Naive B cell (primary cell): ENCODE data around the gene KRT7. TPM values are rescaled to one million over a fixed set of nuclear protein-coding genes. Genes with fewer than 3 reads are reported as not detected.
A peak's percentile ranks its signal among the peaks of the same experiment; 100 is the strongest.

Experiments used
- ATAC-seq, 2 donors: fragments of 150-1000 bp; cut with Tn5 transposase; 2 replicates each; pipeline ENCODE4 v1.10.0; 2021; ENCODE audit warnings: low read depth in 2 of 2, mild to moderate bottlenecking in 2 of 2, moderate library complexity in 2 of 2
- DNase-seq: peaks from one replicate; pipeline ENCODE4 v3.0.0; 2022
- H3K27ac Mint-ChIP-seq, 6 donors: one replicate each; pipeline ENCODE4 v1.8.0; 2020 to 2022; ENCODE audit warnings: mild to moderate bottlenecking in 6 of 6, mixed read lengths in 6 of 6, moderate library complexity in 5 of 6, inconsistent platforms in 2 of 6
- H3K27me3 Mint-ChIP-seq, 3 donors: one replicate each; pipeline ENCODE4 v1.8.0; 2021 to 2022; ENCODE audit warnings: mixed read lengths in 3 of 3, mild to moderate bottlenecking in 1 of 3
- H3K36me3 Mint-ChIP-seq, 2 donors: one replicate each; pipeline ENCODE4 v1.8.0; 2020 to 2022; ENCODE audit warnings: mixed read lengths in 2 of 2, inconsistent platforms in 1 of 2, mild to moderate bottlenecking in 1 of 2
- H3K4me1 Mint-ChIP-seq, 3 donors: one replicate each; pipeline ENCODE4 v1.8.0; 2020 to 2022; ENCODE audit warnings: mixed read lengths in 3 of 3, inconsistent platforms in 1 of 3, mild to moderate bottlenecking in 1 of 3, moderate library complexity in 1 of 3
- H3K4me3 Mint-ChIP-seq, 8 donors: one replicate each; pipeline ENCODE4 v1.8.0; 2020 to 2022; ENCODE audit warnings: mild to moderate bottlenecking in 8 of 8, mixed read lengths in 8 of 8, moderate library complexity in 8 of 8, inconsistent platforms in 2 of 8
- H3K9me3 Mint-ChIP-seq, 7 donors: one replicate each; pipeline ENCODE4 v1.8.0; 2020 to 2022; ENCODE audit warnings: mixed read lengths in 7 of 7, mild to moderate bottlenecking in 5 of 7, inconsistent platforms in 2 of 7, moderate library complexity in 1 of 7
- polyA plus RNA-seq, 6 donors: library from polyadenylated mRNA; unstranded; fragments of 300-500 nt; fragmentation: Illumina TruSeq; gene quantifications; one replicate each; pipeline ENCODE4 v1.2.3, GENCODE V29; 2021; ENCODE audit warnings: low read depth in 6 of 6

The KRT7 gene
- polyA plus RNA-seq, 6 donors from 2014 or later = not detected

DNA sequence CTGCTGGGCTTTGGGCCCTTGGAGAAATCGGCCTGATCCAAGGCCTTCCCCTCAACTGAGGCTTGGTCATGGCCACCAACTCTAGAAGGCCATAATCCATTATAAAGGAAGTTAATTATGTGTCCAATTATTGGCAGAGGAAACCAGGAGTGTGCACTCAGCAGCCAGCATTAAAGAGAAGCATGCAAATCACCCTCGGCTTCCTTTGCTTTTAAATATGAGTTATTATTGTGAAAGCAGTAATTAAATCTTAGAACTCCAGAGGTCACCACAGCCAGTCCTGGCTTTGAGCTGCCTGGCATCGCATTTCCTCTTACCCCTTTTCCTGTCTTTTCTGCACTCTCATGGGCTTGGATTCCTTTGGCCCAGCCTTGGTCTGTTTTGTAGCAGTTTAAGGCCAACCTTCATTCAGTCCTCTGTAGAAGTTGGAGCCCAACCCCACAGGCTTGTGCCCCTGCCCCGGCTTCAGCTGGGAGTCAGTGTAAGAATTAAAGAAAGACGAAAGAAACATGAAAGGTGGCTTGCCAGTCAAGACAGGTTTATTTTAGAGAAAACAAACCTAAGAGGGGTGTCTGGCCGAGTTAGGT lies 26.7 kb downstream of the KRT7 start:
- Mint-ChIP-seq H3K4me3 (no peak overlapping the region), H3K27me3 (peaks cover 70 to 84% (median 74%) of the 10 kb centered on the region in 3 donors), H3K9me3 (peaks cover 0 to 10% (median 1%) of the 10 kb centered on the region in 7 donors), H3K27ac (no peak overlapping the region), H3K36me3 (peaks cover 6 to 7% of the 10 kb centered on the region in 2 donors), H3K4me1 (peaks cover 0 to 2% (median 0%) of the 10 kb centered on the region in 3 donors)
- ATAC-seq = no peak
- no peak for DNase-seq

DNA sequence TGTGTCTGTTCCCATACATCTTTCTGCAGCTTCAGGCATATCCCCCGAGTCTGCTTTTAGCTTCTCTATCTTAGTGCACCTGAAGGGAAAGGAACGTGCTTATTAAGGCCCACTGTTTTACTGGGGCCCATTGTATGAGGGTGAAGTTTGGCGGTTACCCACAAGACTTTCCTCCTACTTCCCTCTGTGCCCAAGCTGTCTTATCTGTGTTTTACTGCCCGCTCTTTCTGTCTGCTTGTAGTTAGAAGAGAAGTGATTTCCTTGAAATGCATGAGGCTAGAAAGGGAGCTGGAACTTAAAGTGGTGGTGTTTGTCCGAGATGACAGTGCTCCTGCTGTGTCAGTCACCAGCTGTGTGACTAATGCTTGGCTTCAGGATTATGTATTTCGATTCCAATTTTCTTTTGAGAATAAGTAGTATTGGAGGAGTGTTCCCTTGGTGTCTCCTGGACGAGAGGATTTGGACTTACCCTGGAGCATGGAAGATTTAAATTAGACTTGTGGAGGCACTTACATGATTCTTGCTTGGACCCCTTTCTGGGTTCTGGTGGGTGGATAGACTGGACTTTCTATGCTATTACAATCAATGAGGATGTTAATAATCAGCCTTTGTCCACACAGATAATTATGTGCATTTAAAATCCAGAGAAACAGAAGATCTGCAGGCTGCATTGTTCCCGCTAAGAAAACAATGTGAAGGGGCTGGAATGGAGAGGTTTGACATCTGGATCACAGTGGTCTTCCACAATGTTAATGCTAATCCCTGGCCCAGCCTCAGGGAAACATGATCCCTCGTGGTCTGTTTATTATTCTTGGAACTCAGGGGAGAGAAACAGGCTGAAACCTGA lies 27.5 kb downstream of the KRT7 start:
- H3K4me1 Mint-ChIP-seq = peaks cover 0 to 2% (median 0%) of the 10 kb centered on the region in 3 donors
- no peak overlapping the region for H3K27ac Mint-ChIP-seq
- H3K9me3 Mint-ChIP-seq = peaks cover 0 to 10% (median 1%) of the 10 kb centered on the region in 7 donors
- ATAC-seq (no peak), DNase-seq (no peak)
- H3K36me3 Mint-ChIP-seq = peaks cover 6% of the 10 kb centered on the region in 2 donors
- peaks cover 62 to 75% (median 70%) of the 10 kb centered on the region in 3 donors for H3K27me3 Mint-ChIP-seq
- no peak overlapping the region for H3K4me3 Mint-ChIP-seq

DNA sequence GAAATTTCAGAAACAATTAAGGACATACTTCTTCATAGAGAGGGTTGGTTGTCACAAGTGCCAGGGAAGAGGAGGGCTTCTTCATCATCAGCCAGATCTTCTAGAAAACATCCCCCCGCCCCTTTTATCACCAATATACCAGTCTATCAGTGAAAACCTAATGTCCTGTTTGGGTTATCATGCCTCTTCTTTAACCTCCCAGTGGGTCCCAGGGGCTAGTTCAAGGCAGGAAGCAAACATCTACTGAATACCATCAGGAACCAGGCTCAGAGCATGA lies 28.1 kb downstream of the KRT7 start:
- DNase-seq = no peak
- peaks cover 0 to 2% (median 0%) of the 10 kb centered on the region in 3 donors for H3K4me1 Mint-ChIP-seq
- no peak overlapping the region for H3K4me3 Mint-ChIP-seq
- peaks cover 56 to 70% (median 65%) of the 10 kb centered on the region in 3 donors for H3K27me3 Mint-ChIP-seq
- no peak for ATAC-seq
- H3K9me3 Mint-ChIP-seq = peaks cover 0 to 10% (median 1%) of the 10 kb centered on the region in 7 donors
- H3K27ac Mint-ChIP-seq = no peak overlapping the region
- peaks cover 3 to 6% of the 10 kb centered on the region in 2 donors for H3K36me3 Mint-ChIP-seq

DNA sequence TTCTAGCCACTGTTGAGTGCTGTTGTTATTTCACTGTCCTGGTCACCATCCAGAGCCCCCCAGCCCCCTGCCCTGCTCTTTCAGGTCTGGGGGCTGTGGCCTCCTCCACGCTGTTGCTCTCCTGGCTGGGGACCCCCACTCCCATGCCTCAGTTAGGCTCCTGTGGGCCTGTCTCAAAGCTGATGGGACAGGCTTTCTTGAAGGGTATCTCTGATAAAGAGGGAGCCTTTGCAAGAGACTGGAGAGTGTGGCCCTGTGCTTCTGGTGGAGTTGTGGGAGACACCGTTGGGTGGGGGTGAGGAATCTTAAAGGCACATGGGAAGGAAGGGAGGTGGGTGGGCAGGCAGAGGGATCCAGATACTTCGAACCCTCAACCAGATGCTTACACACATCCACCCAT lies 29.2 kb downstream of the KRT7 start:
- Mint-ChIP-seq H3K4me3 (no peak overlapping the region), H3K27me3 (peaks cover 52 to 64% (median 57%) of the 10 kb centered on the region in 3 donors), H3K9me3 (peaks cover 0 to 10% (median 2%) of the 10 kb centered on the region in 7 donors), H3K27ac (no peak overlapping the region), H3K4me1 (peaks cover 0 to 2% (median 0%) of the 10 kb centered on the region in 3 donors), H3K36me3 (peaks cover 3 to 6% of the 10 kb centered on the region in 2 donors)
- DNase-seq (no peak), ATAC-seq (no peak)

DNA sequence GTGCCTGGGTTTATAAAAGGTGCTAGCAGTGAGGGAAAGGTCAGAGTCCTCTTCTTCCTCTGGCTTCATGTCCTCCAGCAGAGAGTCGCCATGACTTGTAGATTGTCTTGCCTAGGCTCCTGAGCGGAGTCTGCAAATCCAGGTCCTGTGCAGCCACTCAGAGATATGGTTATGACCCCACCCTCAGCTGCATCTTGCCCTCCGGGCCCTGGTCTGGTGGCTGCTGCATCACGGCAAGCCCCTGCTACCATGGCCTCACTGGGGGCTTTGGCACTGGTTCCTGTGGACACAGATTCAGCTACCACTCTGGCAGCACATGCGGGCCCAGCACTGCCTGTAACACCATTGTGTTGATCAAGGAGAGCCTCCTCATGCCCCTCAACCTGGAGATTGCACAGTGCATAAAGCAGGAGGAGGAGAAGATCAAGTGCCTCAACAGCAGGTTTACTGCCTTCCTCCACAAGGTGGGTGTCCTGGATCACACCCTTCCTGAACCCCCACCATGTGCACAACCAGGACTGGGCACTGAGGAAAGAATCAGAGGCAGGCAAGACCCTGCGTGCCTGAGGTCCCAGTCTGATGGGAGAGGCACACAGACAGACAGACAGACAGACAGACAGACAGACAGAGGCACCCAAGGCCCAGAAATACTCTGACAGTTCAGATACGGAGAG lies 30.9 kb downstream of the KRT7 start:
- ATAC-seq (no peak), DNase-seq (no peak)
- H3K36me3 Mint-ChIP-seq = peaks cover 3 to 5% of the 10 kb centered on the region in 2 donors
- H3K9me3 Mint-ChIP-seq = peaks cover 0 to 10% (median 2%) of the 10 kb centered on the region in 7 donors
- no peaks in the 10 kb centered on the region for H3K4me1 Mint-ChIP-seq
- no peak overlapping the region for H3K27ac Mint-ChIP-seq
- no peak overlapping the region for H3K4me3 Mint-ChIP-seq
- H3K27me3 Mint-ChIP-seq = peaks cover 50 to 59% (median 53%) of the 10 kb centered on the region in 3 donors

DNA sequence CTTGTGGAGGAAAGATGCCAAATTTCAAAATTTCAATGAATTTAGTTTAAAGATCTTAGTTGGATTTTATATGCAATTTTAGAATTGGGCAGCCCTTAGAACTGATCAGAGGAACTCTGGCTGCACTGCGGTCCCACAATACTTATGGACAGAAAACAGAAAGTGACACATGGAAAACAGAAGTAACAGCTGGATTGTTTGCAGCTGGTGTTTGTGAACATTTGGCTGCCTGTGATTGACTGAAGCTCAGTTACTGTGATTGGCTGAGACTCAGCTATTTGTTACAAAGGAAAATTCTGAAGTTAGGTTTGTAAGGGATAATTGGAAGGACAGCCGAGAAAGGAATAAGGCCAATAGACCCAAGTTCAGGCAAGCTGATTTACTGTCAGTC lies 31.4 kb downstream of the KRT7 start:
- ATAC-seq = no peak
- H3K9me3 Mint-ChIP-seq = peaks cover 0 to 10% (median 2%) of the 10 kb centered on the region in 7 donors
- peaks cover under 1 to 3% of the 10 kb centered on the region in 2 donors for H3K36me3 Mint-ChIP-seq
- peaks cover 47 to 57% (median 51%) of the 10 kb centered on the region in 3 donors for H3K27me3 Mint-ChIP-seq
- no peak for DNase-seq
- H3K4me1 Mint-ChIP-seq = no peaks in the 10 kb centered on the region
- no peak overlapping the region for H3K4me3 Mint-ChIP-seq
- no peak overlapping the region for H3K27ac Mint-ChIP-seq

DNA sequence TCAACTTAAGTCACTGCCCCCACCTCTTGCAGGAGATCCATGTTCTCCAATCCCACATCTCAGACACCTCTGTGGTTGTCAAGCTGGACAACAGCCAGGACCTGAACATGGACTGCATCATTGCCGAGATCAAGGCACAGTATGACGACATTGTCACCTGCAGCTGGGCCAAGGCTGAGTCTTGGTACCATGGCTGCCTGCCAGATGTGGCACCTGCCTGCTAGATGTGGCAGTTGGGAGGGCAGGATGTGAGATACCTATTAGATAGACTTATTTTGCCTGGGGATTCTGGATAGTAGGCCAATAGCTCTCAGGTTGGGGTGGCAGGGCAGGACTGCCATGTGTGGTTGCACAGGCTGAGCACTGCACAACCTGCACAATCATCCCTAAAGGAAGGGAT lies 33.5 kb downstream of the KRT7 start:
- H3K27me3 Mint-ChIP-seq = peaks cover 34 to 51% (median 42%) of the 10 kb centered on the region in 3 donors
- DNase-seq (no peak), ATAC-seq (no peak)
- no peak overlapping the region for H3K4me3 Mint-ChIP-seq
- H3K9me3 Mint-ChIP-seq = peaks cover 0 to 10% (median 2%) of the 10 kb centered on the region in 7 donors
- no peak overlapping the region for H3K27ac Mint-ChIP-seq
- H3K4me1 Mint-ChIP-seq = no peaks in the 10 kb centered on the region
- peaks cover 0 to under 1% of the 10 kb centered on the region in 2 donors for H3K36me3 Mint-ChIP-seq

DNA sequence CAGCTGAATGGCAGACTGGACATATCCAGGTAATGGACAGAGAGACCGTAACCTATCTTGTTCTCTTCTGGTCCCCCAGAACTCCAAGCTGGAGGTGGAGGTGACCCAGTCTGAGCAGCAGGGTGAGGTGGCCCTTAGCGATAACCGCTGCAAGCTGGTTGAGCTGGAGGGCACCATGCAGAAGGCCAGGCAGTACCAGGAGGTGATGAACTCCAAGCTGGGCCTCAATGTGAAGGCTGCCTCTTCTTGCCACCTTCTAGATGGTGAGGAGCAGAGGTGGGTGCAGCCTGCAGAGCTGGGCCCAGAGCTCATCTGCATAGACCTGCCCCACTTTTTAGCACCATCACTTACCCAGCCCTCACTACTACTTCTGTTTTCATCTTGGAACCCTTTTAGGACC lies 34.2 kb downstream of the KRT7 start:
- Mint-ChIP-seq H3K36me3 (no peaks in the 10 kb centered on the region), H3K27me3 (peaks cover 27 to 44% (median 41%) of the 10 kb centered on the region in 3 donors), H3K4me3 (peak overlapping the region in 1 of 8 donors; percentile 71), H3K9me3 (peaks cover 0 to 8% (median 2%) of the 10 kb centered on the region in 7 donors), H3K4me1 (no peaks in the 10 kb centered on the region), H3K27ac (no peak overlapping the region)
- ATAC-seq (no peak), DNase-seq (no peak)

DNA sequence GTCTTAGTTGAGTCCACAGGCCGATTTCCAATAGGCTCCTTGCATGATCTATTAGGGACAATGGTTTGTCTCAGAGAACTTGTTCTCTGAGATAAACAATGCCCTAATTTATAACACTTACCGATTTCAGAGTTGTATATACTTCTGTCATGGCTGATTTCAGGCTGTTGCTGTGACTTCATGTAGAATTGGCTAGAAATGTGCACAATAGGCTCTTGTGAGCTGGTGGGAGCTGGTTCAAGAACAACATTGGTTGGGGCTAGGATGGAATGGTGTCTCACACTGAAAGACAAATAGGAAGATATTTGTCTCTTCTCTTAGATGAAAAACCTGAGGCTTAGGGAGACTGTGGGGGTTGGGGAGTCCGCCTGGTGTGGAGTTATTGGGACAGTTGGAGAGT lies 34.7 kb downstream of the KRT7 start:
- ATAC-seq = no peak
- Mint-ChIP-seq H3K36me3 (no peaks in the 10 kb centered on the region), H3K27me3 (peaks cover 22 to 39% (median 36%) of the 10 kb centered on the region in 3 donors), H3K9me3 (peaks cover 0 to 7% (median 2%) of the 10 kb centered on the region in 7 donors), H3K4me1 (no peaks in the 10 kb centered on the region), H3K4me3 (no peak overlapping the region), H3K27ac (no peak overlapping the region)
- DNase-seq = no peak

DNA sequence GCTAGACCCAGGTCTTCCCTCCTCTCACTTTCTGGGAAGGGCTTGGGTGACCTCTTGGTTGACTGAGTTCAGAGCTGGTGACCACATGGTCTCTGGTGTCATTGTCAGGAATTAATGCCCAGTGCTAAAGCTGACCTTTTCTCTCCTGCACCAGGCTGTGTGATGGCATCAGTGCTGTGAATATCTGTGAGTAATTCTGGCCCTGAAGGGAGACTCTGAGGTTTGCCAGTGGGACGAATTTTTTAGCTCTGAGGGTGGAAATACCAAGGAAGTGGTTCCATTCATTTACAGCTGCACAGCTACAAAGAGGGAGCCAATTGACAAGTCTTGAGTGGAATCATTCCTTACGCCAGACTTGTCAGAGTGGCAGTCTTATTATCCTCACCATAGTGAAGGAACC lies 35.2 kb downstream of the KRT7 start:
- Mint-ChIP-seq H3K4me3 (no peak overlapping the region), H3K36me3 (no peaks in the 10 kb centered on the region), H3K27me3 (peaks cover 22 to 38% (median 36%) of the 10 kb centered on the region in 3 donors), H3K4me1 (no peaks in the 10 kb centered on the region), H3K9me3 (peaks cover 0 to 7% (median 0%) of the 10 kb centered on the region in 7 donors), H3K27ac (no peak overlapping the region)
- ATAC-seq (no peak), DNase-seq (no peak)

DNA sequence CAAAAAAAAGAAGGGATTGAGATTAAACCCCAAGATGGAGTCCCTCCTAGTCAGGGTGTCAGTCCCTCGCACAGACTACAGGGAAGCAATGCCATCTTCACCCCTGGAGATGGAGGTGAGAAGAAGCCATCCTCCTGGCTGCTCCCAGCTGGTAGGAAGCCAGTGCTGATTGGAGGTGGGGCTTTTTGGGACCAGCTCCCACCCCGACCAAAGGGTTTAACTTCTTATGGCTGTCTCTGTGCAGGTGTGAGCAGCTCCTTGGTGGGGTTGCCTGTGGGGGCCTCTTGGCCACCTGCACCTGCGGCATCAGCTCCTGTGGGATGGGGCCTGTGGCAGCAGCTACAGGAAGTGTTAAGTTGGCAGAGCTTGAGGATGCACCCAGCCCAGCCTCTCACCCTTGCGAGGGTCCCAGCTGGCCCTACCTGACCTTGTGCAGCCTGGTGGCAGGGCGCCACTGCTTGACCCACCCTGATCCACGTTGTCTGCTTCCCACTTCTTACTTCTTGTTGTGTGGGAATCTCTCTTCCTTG lies 37.6 kb downstream of the KRT7 start:
- Mint-ChIP-seq H3K4me3 (no peak overlapping the region), H3K9me3 (peaks cover 0 to 3% (median 0%) of the 10 kb centered on the region in 7 donors), H3K4me1 (no peaks in the 10 kb centered on the region), H3K27me3 (peaks cover 28 to 48% (median 47%) of the 10 kb centered on the region in 3 donors), H3K36me3 (no peaks in the 10 kb centered on the region), H3K27ac (no peak overlapping the region)
- DNase-seq (no peak), ATAC-seq (no peak)

DNA sequence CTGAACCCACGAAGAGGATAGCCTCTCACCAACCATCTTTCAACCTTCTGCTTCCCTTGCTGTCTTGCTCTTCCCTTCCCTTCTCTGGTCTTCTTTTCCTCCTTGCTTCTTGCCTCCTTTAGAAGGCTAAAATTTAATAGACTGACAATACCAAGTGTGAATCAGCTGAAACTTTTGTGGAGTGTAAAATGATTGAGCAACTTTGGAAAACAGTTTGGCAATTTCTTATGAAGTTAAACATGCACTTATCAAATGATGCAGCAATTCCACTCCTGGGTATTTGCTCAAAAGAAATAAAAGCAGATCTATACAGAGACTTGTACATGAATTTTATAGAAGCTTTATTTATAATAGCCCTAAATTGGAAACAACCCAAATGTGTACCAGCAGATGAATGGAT lies 38.1 kb downstream of the KRT7 start:
- DNase-seq (no peak), ATAC-seq (no peak)
- Mint-ChIP-seq H3K36me3 (no peaks in the 10 kb centered on the region), H3K9me3 (peaks cover 0 to 3% (median 0%) of the 10 kb centered on the region in 7 donors), H3K4me3 (no peak overlapping the region), H3K27me3 (peaks cover 30 to 54% (median 51%) of the 10 kb centered on the region in 3 donors), H3K27ac (no peak overlapping the region), H3K4me1 (no peaks in the 10 kb centered on the region)

DNA sequence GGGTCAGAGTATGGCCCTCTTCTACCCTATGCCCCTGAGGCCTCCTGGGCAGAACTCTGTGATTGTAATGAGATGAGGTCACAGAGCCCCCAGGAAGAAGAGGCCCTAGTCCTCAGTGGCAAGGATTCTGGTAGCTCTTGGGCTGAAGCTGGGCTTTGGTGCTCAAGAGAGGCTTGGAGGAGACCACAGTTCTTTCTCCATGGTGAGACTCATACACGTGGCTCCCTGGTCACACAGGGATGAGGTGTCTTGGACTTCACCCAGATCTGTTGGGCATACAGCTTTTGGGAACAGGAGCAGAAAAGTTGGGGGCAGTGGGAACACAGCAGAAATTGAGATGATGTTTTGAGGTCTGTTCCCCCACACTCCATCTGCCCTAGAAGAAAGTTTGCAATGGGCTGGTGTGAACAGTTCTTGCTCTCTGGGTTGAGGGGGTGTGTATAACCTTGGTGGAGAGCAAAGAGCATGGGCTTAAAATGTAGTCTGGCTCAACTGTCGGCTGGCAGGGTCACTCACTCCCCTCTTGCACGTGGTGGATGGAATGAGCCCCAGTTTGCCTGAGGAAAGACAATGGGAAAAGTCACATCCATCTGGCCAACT lies 41.6 kb downstream of the KRT7 start, which contains the start of gene KRT86:
Gene KRT86 (plus strand): TSS at position 125 of the 600 bp plus-strand sequence. CDS start 27,272 bp downstream, outside the sequence.
- H3K27ac Mint-ChIP-seq = peak within 1 kb of the TSS in 2 of 6 donors; percentile 31 to 40
- H3K36me3 Mint-ChIP-seq = no peaks in the 10 kb centered on the region
- peaks cover 37 to 76% (median 70%) of the 10 kb centered on the region in 3 donors for H3K27me3 Mint-ChIP-seq
- H3K4me1 Mint-ChIP-seq = peaks cover 4 to 6% (median 4%) of the 10 kb centered on the region in 3 donors
- peak within 1 kb of the TSS in 1 of 8 donors; percentile 44 for H3K4me3 Mint-ChIP-seq
- ATAC-seq (no peak), DNase-seq (no peak)
- H3K9me3 Mint-ChIP-seq = no peaks in the 10 kb centered on the region
